LNCaP clone FGC (cell line): Measurements from ENCODE around the gene ADD3.

Experiments used
- DNase-seq: peaks from one replicate; pipeline ENCODE4 v3.0.0-alpha.2; 2011; ENCODE audit warnings: low read depth
- H3K4me3 ChIP-seq: 2 replicates; pipeline ENCODE4 v1.5.1; 2011; ENCODE audit warnings: mild to moderate bottlenecking, low read depth, low read length, control low read depth
- CTCF ChIP-seq: IDR thresholded peaks from 2 replicates; pipeline ENCODE4 v1.5.1; 2012; ENCODE audit warnings: mild to moderate bottlenecking; ENCODE audit not compliant: control insufficient read depth, insufficient read depth; ENCODE audit errors: extremely low read depth

ADD3 gene

DNA sequence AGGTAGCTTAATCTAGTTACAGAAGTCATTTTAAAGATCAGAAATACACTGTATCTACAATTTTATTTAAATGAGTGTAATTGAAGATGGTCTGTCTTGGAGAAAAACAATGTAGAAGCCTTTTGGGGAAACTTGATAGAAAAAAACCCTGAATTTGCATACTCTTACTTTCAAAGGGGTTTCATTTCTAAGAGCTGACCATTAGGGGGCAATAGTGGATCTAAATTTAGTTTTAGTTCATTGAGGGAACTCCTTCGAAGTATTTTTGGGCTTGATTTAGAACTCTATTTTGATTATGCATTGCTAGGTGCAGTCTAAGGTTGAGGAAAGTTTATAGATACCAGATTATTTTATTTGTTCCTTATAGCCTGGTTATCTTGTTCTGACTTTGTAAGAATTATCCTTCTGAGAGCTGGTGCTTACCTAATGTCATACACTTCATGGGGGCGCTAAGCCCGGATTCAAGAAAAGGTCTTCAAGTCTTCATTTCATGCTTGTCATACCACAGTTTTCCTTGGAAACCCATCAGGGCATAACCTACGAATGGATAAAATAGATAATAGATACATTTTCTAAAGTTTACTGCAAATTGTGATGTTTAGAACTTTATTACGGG lies 130.5 kb downstream of the ADD3 start:
- H3K4me3 ChIP-seq: no peak overlapping the region
- peak; percentile 37 for TF ChIP-seq CTCF
- DNase-seq: peak; percentile 37

DNA sequence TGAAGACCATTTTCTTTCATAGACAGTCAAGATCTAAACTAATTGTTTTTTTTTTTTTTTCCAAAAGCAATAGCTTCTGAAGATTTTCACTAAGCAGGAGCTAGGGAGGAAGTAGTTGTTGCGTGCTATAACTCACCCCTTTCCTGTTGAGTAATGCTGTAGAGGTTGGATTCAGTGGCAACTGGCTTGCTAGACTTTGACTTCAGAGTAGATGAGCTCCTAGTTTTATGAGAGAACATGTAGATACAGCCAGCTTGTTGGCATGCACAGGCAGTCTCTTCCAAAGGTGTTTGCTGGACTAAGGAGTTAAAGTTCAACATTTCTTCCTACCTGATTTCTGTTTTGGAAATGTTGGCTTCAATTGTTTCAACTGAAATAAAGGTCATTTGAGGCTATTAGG lies 133.4 kb downstream of the ADD3 start:
- no peak for DNase-seq
- no peak for TF ChIP-seq CTCF
- no peak overlapping the region for H3K4me3 ChIP-seq

- DNase-seq: no peak
- TF ChIP-seq CTCF: no peak
- H3K4me3 ChIP-seq: no peak overlapping the region
These were observed 134.3 kb downstream of the ADD3 start for GRCh38 chr10:110141871-110142635.

- no peak for TF ChIP-seq CTCF
- no peak overlapping the region for H3K4me3 ChIP-seq
- DNase-seq: no peak
These were observed 135.2 kb downstream of the ADD3 start for GRCh38 chr10:110142965-110143364.

DNA sequence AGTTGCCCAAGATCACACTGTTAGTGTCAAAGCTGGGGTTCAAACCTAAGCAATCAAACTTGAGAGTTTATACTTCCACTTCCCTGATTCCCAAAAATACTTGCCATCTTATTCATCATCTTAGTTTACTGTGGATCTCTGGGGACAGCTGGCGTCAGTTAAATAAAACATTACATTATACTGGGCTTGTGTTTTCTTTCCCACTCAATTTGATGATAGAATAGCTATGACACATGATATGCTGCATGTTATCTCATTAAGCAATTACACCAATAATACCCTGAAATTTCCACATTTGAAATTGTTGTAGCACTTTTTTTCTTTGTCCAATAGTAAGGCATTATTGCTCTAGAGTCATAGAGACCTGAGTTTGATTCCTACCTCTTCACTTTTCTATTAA lies 136.7 kb downstream of the ADD3 start:
- no peak overlapping the region for H3K4me3 ChIP-seq
- no peak for TF ChIP-seq CTCF
- DNase-seq: no peak

GRCh38 chr10:110147961-110148360 lies 140.2 kb downstream of the ADD3 start:
- no peak for TF ChIP-seq CTCF
- no peak overlapping the region for H3K4me3 ChIP-seq
- no peak for DNase-seq
